H9 (cell line): ENCODE measurements around the gene FDPS. TPM values are rescaled to one million over a fixed set of nuclear protein-coding genes. Genes with fewer than 3 reads are reported as not detected.

Experiments used
- DNase-seq: peaks from one replicate; pipeline ENCODE4 v3.0.0-alpha.2; 2017
- H2AFZ ChIP-seq: one replicate; pipeline ENCODE4 v1.6.1; 2013; ENCODE audit warnings: mild to moderate bottlenecking, low read length, control low read depth, moderate library complexity
- H2AK5ac ChIP-seq: 2 replicates; pipeline ENCODE4 v1.6.1; 2013; ENCODE audit warnings: low read length, control low read depth, mixed read lengths; ENCODE audit not compliant: insufficient read length
- H2BK120ac ChIP-seq: one replicate; pipeline ENCODE4 v1.6.1; 2013; ENCODE audit warnings: low read depth, mild to moderate bottlenecking, low read length, control low read depth, inconsistent platforms; ENCODE audit not compliant: poor library complexity, severe bottlenecking
- H2BK12ac ChIP-seq: 2 replicates; pipeline ENCODE4 v1.6.1; 2013; ENCODE audit warnings: low read length, control low read depth, mixed read lengths, low read depth; ENCODE audit not compliant: insufficient read length
- H2BK15ac ChIP-seq: 2 replicates; pipeline ENCODE4 v1.6.1; 2013; ENCODE audit warnings: low read depth, low read length, control low read depth
- H2BK20ac ChIP-seq: one replicate; pipeline ENCODE4 v1.6.1; 2013; ENCODE audit warnings: low read depth, mild to moderate bottlenecking, low read length, control low read depth, inconsistent platforms; ENCODE audit not compliant: poor library complexity, severe bottlenecking
- H2BK5ac ChIP-seq: 2 replicates; pipeline ENCODE4 v1.6.1; 2013; ENCODE audit warnings: low read length, control low read depth, mixed read lengths; ENCODE audit not compliant: insufficient read length
- H3K14ac ChIP-seq: 2 replicates; pipeline ENCODE4 v1.6.1; 2013; ENCODE audit warnings: low read length, control low read depth; ENCODE audit not compliant: insufficient read depth
- H3K18ac ChIP-seq: 2 replicates; pipeline ENCODE4 v1.6.1; 2013; ENCODE audit warnings: low read depth, mild to moderate bottlenecking, mixed read lengths, low read length, control low read depth; ENCODE audit not compliant: insufficient read length
- H3K23ac ChIP-seq: 2 replicates; pipeline ENCODE4 v1.6.1; 2013; ENCODE audit warnings: low read length, control low read depth, mixed read lengths, low read depth; ENCODE audit not compliant: insufficient read length
- H3K23me2 ChIP-seq: 2 replicates; pipeline ENCODE4 v1.6.1; 2013; ENCODE audit warnings: low read depth, mild to moderate bottlenecking, mixed read lengths, low read length, control low read depth; ENCODE audit not compliant: insufficient read length, poor library complexity, severe bottlenecking
- H3K27ac ChIP-seq: 2 replicates; pipeline ENCODE4 v1.5.1; 2013; ENCODE audit warnings: low read length, control low read depth, mixed read lengths, low read depth; ENCODE audit not compliant: insufficient read length
- H3K27me3 ChIP-seq: 2 replicates; pipeline ENCODE4 v1.6.1; 2013; ENCODE audit warnings: low read length, control low read depth, inconsistent platforms; ENCODE audit not compliant: insufficient read depth
- H3K4ac ChIP-seq: 2 replicates; pipeline ENCODE4 v1.6.1; 2013; ENCODE audit warnings: low read depth, mild to moderate bottlenecking, control low read depth, inconsistent platforms, low read length, moderate library complexity
- H3K4me1 ChIP-seq: 2 replicates; pipeline ENCODE4 v1.6.1; 2013; ENCODE audit warnings: low read length, control low read depth, inconsistent platforms; ENCODE audit not compliant: insufficient read depth
- H3K4me2 ChIP-seq: 2 replicates; pipeline ENCODE4 v1.6.1; 2013; ENCODE audit warnings: low read length, control low read depth, mixed read lengths; ENCODE audit not compliant: insufficient read length, insufficient read depth
- H3K56ac ChIP-seq: 2 replicates; pipeline ENCODE4 v1.6.1; 2013; ENCODE audit warnings: low read depth, mild to moderate bottlenecking, mixed read lengths, low read length, control low read depth; ENCODE audit not compliant: insufficient read length
- H3K79me1 ChIP-seq: 2 replicates; pipeline ENCODE4 v1.6.1; 2013; ENCODE audit warnings: low read depth, mild to moderate bottlenecking, moderate library complexity, low read length, control low read depth, inconsistent platforms; ENCODE audit not compliant: insufficient read depth, poor library complexity, severe bottlenecking
- H3K79me2 ChIP-seq: 2 replicates; pipeline ENCODE4 v1.6.1; 2013; ENCODE audit warnings: low read length, control low read depth, inconsistent platforms; ENCODE audit not compliant: insufficient read depth
- H3K9ac ChIP-seq: 2 replicates; pipeline ENCODE4 v1.6.1; 2013; ENCODE audit warnings: low read length, control low read depth, mixed read lengths; ENCODE audit not compliant: insufficient read length; ENCODE audit errors: extremely low read depth
- H3K9me3 ChIP-seq: one replicate; pipeline ENCODE4 v1.6.1; 2013; ENCODE audit warnings: low read depth, low read length, inconsistent platforms; ENCODE audit not compliant: control insufficient read depth
- H3T11ph ChIP-seq: one replicate; pipeline ENCODE4 v1.6.1; 2013; ENCODE audit warnings: mild to moderate bottlenecking, low read length, control low read depth, inconsistent platforms
- H4K20me1 ChIP-seq: one replicate; pipeline ENCODE4 v1.6.1; 2013; ENCODE audit not compliant: control insufficient read depth, insufficient read length, insufficient read depth
- H4K5ac ChIP-seq: 2 replicates; pipeline ENCODE4 v1.6.1; 2013; ENCODE audit warnings: low read depth, mild to moderate bottlenecking, mixed read lengths, low read length, control low read depth; ENCODE audit not compliant: insufficient read length
- H4K8ac ChIP-seq: replicated peaks from 2 replicates; pipeline ENCODE4 v1.6.1; 2013; ENCODE audit warnings: low read length, control low read depth, mixed read lengths, low read depth; ENCODE audit not compliant: insufficient read length
- H4K91ac ChIP-seq: 2 replicates; pipeline ENCODE4 v1.6.1; 2013; ENCODE audit warnings: low read depth, mild to moderate bottlenecking, moderate library complexity, mixed read lengths, low read length, control low read depth; ENCODE audit not compliant: insufficient read length
- H3K27ac Mint-ChIP-seq, 3 experiments: 2 replicates in 2 of 3; 3 replicates in 1 of 3; pipeline ENCODE4 v1.8.0; 2020 to 2021; ENCODE audit warnings: mixed read lengths in 3 of 3, mild to moderate bottlenecking in 1 of 3, moderate library complexity in 1 of 3
- H3K27me3 Mint-ChIP-seq: 2 replicates; pipeline ENCODE4 v1.8.0; 2021; ENCODE audit warnings: low read depth, mild to moderate bottlenecking, moderate library complexity, mixed read lengths
- H3K36me3 Mint-ChIP-seq, 3 experiments: 2 replicates in 2 of 3; 3 replicates in 1 of 3; pipeline ENCODE4 v1.8.0; 2020 to 2021; ENCODE audit warnings: low read depth in 3 of 3, mixed read lengths in 3 of 3; ENCODE audit not compliant: insufficient read depth in 1 of 3
- H3K4me1 Mint-ChIP-seq, 2 experiments: 2 replicates each; pipeline ENCODE4 v1.8.0; 2020; ENCODE audit warnings: mixed read lengths in 2 of 2
- H3K4me3 Mint-ChIP-seq, 2 experiments: 2 replicates in 1 of 2; 3 replicates in 1 of 2; pipeline ENCODE4 v1.8.0; 2020 to 2021; ENCODE audit warnings: mild to moderate bottlenecking in 2 of 2, mixed read lengths in 2 of 2, moderate library complexity in 1 of 2
- H3K9me3 Mint-ChIP-seq, 2 experiments: 2 replicates in 1 of 2; 3 replicates in 1 of 2; pipeline ENCODE4 v1.8.0; 2020; ENCODE audit warnings: mild to moderate bottlenecking in 2 of 2, mixed read lengths in 2 of 2, moderate library complexity in 1 of 2
- WGBS: extraction: QIAGEN DNeasy Blood & Tissue Kit; methylation state at CpG from one replicate; pipeline ENCODE4 v1.1.7; 2013; ENCODE audit warnings: missing lambda C conversion rate, low lambda C conversion rate, mixed read lengths; ENCODE audit not compliant: insufficient read length; ENCODE audit errors: extremely low coverage; 5-methylcytosine and 5-hydroxymethylcytosine counted together
- total RNA-seq: library from RNA; stranded (reverse); gene quantifications from 2 replicates; pipeline ENCODE4 v1.2.1, GENCODE V29; 2021
- TF ChIP-seq, protein P1 (sequence below): fragments of 200-600 bp; sonication (generic); conservative IDR thresholded peaks from 3 replicates; pipeline ENCODE4 v1.8.0; 2021; ENCODE audit warnings: antibody characterized with exemption, mild to moderate bottlenecking

FDPS gene
- total RNA-seq, 1 experiment from 2014 or later, result 273 TPM

DNA sequence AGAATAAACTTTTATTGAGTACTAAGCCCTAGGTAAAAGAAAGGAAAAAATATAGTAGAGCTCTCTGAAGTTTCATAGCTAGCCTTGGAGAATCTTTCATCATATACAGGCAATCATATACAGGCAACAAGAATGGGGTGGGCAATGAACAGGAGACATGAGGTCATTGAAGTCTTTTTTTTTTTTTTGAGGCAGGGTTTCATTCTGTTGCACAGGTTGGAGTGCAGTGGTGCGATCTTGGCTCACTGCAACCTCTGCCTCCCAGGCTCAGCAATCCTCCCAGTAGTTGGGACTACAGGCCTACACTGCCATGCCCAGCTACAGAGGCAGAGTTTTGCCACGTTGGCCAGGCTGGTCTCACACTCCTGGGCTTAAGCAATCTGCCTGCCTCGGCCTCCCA is 34.2 kb downstream of the FDPS start:
- Mint-ChIP-seq H3K27ac (no peak overlapping the region), H3K27me3 (no peaks in the 10 kb centered on the region), H3K36me3 (peaks cover 24 to 79% (median 58%) of the 10 kb centered on the region in 3 experiments; a peak in 6 of 7 replicates), H3K4me3 (no peak overlapping the region), H3K4me1 (no peaks in the 10 kb centered on the region), H3K9me3 (no peaks in the 10 kb centered on the region)
- no peak overlapping the region for H2AK5ac ChIP-seq
- H3K4me1 ChIP-seq, result no peaks in the 10 kb centered on the region
- no peaks in the 10 kb centered on the region for H3K23me2 ChIP-seq
- H3K18ac ChIP-seq, result no peak overlapping the region
- H4K20me1 ChIP-seq, result no peaks in the 10 kb centered on the region
- no peak overlapping the region for H3K4ac ChIP-seq
- H2BK15ac ChIP-seq, result no peak overlapping the region; the same call in 1 of the 2 replicates
- no peak overlapping the region for H4K91ac ChIP-seq
- no peak overlapping the region for H3K14ac ChIP-seq
- H2BK120ac ChIP-seq, result no peak overlapping the region
- H3K4me2 ChIP-seq, result no peak overlapping the region
- no peak overlapping the region for H2AFZ ChIP-seq
- H4K8ac ChIP-seq, result no peak overlapping the region
- TF ChIP-seq, protein P1, sequence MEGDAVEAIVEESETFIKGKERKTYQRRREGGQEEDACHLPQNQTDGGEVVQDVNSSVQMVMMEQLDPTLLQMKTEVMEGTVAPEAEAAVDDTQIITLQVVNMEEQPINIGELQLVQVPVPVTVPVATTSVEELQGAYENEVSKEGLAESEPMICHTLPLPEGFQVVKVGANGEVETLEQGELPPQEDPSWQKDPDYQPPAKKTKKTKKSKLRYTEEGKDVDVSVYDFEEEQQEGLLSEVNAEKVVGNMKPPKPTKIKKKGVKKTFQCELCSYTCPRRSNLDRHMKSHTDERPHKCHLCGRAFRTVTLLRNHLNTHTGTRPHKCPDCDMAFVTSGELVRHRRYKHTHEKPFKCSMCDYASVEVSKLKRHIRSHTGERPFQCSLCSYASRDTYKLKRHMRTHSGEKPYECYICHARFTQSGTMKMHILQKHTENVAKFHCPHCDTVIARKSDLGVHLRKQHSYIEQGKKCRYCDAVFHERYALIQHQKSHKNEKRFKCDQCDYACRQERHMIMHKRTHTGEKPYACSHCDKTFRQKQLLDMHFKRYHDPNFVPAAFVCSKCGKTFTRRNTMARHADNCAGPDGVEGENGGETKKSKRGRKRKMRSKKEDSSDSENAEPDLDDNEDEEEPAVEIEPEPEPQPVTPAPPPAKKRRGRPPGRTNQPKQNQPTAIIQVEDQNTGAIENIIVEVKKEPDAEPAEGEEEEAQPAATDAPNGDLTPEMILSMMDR, result no peak
- no peak overlapping the region for H2BK20ac ChIP-seq
- no peak overlapping the region for H2BK5ac ChIP-seq
- H3K23ac ChIP-seq, result no peak overlapping the region
- no peak overlapping the region for H3K56ac ChIP-seq
- no peak overlapping the region for H3K9ac ChIP-seq
- no peak overlapping the region for H4K5ac ChIP-seq
- H3K79me2 ChIP-seq, result no peaks in the 10 kb centered on the region
- H3K79me1 ChIP-seq, result no peaks in the 10 kb centered on the region
- H3K27ac ChIP-seq, result no peak overlapping the region
- no peak for DNase-seq
- no peak overlapping the region for H3T11ph ChIP-seq
- no peak overlapping the region for H2BK12ac ChIP-seq
- WGBS, result no CpG with 5 or more reads among the region's 3 CpGs
- H3K27me3 ChIP-seq, result no peaks in the 10 kb centered on the region
- H3K9me3 ChIP-seq, result no peaks in the 10 kb centered on the region
